ENCODE measurements around the gene SH3GL1.
A peak's percentile ranks its signal among the peaks of the same experiment; 100 is the strongest.

SH3GL1 gene

DNA sequence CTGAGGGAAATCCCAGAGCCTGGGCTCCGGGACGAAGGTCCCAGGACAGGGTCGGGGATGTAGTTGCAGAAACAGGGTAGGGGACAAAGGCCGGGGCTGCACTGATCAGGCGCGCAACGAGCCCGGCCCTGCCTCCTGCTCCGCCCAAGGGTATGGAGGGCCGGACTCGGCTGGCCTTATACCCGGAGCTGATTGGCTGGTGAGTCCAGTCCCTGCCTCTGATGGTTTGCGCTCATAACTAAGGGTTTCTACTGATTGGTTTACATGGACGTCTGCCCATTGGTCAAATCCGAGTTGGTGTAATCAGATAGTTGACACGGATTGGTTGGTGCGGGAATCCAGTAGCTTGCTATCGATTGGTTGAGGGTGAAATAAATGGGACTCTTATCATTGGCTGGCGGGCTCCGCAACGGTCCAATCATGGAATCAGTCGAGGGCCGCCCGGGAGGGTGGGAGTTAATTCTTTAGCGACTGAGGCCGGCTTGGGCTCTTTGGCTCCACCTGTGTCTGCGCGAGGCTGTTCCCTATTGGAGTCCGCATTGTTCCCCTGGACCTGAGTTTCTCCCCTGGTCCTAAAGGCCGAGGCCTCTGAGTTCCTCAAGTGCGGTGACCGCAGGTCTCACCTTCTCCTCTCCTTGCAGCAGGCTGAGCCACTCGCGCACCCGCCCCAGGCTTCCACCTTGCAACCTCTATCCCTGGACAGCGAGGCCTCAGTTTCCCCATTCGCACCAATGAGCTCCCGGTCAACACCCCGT, 57.6 kb downstream of the SH3GL1 start:
- DNase-seq (ENCODE audit: low spot score), result peak; percentile 99

DNA sequence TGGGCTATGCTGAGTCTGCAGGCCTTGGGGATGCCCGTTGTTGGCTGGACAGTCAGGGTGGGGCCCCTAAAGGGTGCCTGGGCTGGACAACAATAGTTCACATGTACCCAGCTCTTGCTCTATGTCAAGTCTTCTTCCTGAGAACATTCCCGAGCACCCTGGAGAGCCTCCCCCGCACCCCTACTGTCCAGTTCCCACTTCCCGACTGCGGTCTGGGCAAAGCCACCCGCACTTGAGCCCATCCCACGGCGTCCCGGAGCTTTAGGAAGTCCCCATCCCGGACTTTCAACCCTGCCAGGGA, 58.1 kb downstream of the SH3GL1 start:
- no peak for DNase-seq (ENCODE audit: low spot score)

DNA sequence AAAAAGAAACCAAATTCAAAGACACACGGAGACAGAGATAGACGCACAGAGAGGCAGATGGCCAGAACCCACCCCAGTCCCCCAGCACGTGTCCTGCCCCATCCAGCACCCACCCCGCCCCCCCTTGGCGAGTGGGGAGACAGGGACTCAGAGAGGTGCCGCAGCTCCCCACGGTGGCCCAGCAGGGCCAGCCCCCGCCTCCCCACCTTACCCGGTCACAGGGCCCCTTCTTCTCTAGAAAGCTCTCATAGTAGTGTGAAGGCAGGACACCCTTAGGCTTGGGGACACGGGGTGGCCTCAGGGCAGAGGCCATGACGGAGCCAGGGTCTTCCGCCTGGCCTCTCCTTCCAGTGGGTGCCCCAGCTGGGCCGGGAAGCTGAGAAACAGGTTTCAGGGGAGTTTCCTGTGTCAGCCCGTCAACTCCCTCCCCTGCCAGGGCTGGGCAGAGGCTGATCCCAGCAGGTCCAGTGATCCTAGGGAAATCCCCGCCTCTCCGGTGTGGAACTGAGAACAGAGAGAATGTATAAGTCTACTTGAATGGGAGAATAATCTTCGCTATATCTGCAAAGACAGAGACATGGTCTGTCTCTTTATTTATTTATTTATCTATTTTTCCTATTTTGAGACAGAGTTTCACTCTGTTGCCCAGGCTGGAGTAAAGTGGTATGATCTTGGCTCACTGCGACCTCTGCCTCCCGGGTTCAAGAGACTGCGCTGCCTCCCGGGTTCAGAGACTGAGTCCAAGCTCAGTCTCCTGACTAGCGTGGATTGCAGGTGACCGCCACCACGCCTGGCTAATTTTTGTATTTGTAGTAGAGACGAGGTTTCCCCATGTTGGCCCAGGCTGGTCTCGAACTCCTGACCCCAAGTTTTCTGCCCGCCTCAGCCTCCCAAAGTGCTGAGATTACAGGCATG, 61.6 kb downstream of the SH3GL1 start, which contains the start of gene STAP2:
Gene STAP2 (minus strand): TSS at position 387 of the 915 bp plus-strand sequence. CDS start 74 bp downstream, at position 313.
- DNase-seq (ENCODE audit: low spot score), result no peak

DNA sequence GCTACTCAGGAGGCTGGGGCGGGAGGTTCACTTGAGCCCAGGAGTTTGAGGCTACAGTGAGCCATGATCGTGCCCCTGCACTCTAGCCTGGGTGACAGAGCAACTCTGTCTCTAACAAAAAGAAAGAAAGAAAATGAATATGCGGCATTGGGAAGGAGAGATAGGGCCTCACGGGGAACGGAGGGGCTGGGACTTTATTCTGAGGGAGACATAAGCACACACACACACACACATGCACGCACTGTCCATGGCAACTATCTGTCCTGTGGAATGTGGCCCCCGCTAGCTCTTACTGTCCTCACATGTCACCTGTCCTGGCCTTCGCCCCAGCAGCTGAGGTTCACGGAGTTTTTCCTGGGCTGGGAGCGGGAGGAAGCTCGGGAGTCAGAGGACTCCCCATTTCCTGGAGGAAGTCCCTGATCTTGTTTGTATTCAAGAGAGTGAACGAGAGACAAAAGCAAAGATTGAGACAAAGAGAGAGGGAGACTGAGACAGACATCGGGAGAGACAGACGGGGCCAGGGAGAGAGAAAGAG, 62.4 kb downstream of the SH3GL1 start:
- no peak for DNase-seq (ENCODE audit: low spot score)

DNA sequence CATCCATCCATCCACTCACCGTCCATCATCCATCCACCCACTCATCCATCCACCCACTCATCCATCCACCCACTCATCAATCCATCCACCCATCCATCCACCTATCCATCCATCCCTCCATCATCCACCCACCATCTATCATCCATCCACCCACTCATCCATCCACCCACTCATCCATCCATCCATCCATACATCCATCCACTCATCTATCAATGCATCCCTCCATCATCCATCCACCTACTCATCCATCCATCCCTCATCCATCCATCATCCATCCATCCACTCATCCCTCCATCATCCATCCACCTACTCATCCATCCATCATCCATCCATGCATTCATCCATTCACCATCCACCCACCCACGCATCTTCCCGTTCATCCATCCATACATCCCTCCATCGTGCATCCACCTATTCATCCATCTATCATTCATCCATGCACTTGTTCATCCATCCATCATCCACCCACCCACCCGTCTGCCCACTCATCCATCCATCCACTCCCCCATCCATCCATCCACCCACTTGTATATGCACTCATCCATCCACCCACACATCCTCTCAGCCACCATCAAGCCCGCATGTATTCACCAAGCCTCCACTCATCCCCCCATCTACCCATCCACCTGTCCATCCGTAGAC, 65.3 kb downstream of the SH3GL1 start:
- DNase-seq (ENCODE audit: low spot score), result no peak

DNA sequence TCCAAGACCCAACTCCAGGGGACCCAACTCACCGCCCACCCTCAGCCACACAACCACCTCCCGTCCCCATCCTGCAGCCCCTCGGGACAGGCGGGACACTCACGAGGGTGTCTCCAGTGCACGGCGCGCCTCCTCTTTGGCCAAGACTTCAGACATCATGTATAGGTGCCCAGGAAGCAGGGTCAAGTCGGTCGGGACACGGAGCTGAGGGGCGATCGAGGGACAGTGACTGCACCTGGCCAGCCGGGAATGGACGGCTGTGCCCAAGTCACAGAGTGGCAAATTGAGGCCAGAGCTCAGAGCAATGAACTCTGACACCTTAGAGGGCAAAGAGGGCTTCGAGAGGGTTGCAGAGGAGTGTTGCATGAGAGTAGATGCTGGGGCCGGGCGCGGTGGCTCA, 70.5 kb downstream of the SH3GL1 start:
- DNase-seq (ENCODE audit: low spot score), result no peak

DNA sequence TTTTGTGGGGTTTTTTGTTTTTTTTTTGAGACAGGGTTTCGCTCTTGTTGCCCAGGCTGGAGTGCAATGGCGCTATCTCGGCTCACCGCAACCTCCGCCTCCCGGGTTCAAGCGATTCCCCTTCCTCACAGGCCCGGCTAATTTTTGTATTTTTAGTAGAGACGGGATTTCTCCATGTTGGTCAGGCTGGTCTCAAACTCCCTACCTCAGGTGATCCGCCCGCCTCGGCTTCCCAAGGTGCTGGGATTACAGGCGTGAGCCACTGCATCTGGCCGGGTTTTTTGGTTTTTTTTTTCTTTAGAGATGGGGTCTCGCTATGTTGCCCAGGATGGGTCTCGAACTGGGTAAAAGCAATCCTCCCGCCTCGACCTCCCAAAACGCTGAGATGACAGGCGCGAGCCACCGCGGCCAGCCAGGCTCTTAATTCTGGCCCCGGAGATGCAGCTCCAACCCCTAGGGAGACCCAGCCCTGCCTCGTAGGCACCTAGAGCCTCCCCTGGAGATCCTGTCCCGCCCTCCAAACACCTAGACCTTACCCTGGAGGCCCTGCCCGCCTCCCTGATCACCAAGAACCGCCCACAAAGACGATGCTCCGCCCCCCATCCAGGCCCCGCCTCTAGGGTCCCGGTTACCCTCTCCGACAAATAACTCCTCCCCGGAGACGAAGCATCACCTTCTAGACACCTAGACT, 71.2 kb downstream of the SH3GL1 start:
- DNase-seq (ENCODE audit: low spot score), result peak; percentile 41

DNA sequence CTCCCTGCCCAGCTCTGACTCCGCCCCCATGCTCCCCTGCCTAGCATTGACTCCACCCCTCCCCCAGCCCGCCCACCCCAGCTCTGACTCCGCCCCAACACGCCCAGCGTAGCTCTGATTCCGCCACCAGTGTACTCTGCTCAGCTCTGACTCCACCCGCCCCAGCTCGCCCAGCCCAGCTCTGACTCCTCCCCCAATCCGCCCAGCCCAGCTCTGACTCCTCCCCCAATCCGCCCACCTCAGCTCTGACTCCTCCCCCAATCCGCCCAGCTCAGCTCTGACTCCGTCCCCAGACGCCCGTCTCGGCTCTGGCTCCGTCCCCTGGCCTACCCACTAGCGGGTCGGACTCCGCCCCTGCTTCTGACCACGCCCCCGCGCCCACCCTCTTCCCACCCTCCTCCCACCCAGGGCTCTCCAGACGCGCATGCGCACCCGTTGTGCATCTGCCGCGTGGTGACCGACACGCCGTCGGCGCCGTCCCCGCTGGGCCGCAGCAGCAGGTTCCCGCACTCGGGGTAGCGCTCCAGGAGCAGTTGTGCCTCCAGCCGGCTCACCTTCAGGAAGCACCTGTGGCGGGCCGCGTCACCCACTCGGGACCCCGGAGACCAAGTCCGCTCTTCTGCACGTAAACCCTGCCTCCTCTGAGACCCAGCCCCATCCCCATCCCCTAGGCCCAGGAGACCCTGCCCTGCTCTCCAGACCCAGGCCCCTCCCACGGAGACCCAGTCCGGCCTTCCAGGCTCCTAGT, 71.9 kb downstream of the SH3GL1 start:
- DNase-seq (ENCODE audit: low spot score), result peak; percentile 97

DNA sequence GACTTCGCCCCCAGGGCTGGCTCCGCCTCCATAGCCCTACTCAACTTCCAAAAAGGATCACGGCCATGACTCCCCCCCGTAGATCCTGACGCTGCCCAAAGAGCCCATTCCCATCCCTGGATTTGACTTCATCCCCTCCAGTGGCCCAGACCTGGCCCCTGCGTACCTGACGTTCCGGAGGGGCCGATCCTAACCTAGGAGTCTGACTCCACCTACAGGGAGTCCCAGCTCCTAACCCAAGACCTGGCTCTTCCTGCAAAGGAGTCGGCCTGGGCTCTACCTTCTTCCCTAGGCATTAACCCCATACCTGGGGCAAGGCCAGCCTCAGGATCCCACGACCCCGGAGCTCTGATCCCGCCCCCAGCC, 72.5 kb downstream of the SH3GL1 start:
- DNase-seq (ENCODE audit: low spot score), result no peak

DNA sequence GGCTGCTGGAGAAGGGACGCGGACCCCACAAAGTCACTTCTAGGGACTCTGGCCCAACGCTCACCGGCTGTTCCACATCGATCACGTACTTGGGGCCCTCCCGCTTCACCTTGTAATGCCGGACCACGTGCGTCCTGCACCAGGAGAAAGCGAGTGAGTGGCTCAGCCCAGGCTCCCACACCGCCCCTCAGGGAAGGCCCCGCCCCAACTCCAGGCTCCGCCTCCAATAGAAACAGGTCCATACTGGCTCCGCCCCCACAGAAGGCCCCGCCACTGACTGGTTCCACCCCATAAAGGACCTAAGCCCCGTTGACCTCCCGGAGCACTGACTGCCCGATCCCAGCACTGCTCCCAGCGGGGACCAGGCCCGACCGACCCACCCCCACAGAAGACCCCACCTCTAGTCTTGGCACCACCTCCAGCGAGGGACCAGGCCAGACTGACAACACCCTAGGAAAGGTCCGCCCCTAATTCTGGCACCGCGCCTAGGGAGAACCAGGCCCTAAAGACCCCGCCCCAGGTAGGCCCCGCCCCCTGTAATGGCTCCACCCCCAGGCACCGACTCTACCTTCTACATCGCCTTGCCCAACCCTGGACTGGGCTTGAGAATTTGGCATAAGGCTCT, 73.0 kb downstream of the SH3GL1 start:
- peak; percentile 67 for DNase-seq (ENCODE audit: low spot score)

DNA sequence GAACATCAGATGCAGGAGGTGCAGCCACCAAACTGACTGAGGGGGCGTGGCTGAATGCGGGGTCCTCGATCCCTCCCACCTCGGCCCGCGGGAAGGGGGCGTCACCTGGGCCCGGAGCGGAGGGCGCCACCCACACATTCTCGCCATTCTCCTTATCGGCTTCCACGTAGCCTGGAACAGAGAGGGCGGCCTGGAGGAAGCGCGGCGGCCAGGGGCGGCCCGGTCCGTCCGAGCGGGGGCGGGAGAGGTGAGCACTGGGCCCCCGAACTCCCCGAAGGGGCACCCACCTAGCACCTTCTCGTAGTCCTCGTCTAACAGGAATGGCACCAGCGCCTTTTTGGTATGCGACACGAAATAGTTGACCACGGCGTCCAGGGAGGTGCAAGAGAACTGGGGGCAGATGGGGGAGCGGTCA, 73.5 kb downstream of the SH3GL1 start:
- DNase-seq (ENCODE audit: low spot score), result no peak

DNA sequence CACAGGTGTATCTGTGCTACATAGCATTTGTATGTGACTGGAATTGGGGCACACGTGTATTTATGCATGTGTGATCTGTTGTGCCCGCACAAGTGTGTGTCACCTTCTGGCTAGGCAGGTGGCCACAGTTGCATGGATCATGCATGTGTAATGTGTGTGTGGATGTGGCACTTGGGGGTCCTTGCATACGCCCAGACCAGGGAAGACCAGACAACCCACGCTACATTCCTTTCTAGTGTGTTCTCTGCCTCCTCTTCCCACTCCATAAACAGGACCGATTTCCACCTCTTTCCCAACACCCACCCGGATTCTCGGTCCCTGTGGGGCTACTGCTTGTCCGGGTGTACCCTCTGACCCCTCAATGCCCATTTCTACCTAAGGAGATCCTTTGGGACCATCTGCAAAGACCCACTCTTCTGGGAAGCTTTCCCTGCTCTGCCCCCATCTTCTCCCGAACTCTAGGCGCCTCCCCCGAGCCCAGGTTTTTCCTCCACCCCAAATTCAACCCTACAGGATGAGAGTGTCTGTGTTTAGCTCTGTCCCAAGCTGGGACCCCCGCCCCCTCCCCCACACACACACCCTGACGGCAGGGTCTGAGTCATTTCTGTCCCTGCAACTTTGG, 74.0 kb downstream of the SH3GL1 start:
- DNase-seq (ENCODE audit: low spot score), result no peak

DNA sequence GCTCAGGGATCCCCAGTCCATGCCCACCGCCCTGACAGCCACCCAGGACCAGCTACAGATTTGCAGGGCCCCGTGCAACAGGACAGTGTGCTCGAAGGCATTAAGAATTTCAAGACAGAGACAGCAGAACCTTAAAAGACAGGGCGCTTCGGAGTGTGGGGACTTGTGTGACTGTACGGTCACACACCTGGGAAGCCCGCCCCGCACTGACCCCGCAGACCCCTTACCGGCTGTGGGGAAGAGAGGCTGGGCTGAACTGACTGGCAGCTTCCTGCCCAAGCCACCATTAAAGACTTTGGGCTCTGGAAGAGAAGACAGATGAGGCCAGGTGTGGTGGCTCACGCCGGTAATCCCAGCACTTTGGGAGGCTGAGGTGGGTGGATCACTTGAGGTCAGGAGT, 76.1 kb downstream of the SH3GL1 start:
- no peak for DNase-seq (ENCODE audit: low spot score)

DNA sequence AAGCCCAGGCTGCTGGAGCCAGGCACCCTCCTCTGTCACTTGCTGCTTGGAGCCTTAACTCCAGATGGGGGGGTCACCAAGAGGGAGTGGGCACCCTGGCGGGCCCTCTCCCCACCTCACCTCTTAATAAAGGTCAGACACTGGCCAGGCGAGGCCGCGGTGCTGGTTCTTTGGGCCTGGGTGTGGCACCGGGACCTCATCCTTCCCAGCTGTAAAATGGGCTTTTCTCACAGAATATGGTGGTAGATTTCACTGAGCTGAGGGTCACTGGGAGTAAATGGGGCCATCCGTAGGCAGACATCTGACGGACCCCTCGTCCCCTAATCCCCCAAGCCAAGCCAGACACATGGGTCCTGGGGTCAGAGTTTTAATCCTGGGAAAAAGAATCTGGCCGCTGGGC, 76.7 kb downstream of the SH3GL1 start:
- DNase-seq (ENCODE audit: low spot score), result no peak

DNA sequence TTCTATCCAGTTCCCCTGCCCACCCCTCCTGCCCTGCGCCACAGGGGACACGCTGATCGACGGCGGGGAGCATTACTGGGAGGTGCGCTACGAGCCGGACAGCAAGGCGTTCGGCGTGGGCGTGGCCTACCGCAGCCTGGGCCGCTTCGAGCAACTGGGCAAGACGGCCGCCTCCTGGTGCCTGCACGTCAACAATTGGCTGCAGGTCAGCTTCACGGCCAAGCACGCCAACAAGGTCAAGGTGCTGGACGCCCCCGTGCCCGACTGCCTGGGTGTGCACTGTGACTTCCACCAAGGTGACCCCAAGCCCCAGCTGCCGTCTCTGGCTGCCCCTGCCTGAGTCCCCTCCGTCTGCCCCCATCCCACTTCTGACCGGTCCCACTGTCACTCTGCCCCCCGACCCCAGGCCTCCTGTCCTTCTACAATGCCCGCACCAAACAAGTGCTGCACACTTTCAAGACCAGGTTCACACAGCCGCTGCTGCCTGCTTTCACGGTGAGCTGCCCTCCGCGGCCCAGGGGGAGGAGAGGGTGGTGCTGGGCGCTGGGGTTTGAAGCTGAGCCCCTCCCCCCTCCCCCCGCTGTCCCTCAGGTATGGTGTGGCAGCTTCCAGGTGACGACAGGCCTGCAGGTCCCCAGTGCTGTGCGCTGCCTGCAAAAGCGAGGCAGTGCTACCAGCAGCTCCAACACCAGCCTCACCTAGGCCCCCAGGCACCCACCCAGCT, 77.2 kb downstream of the SH3GL1 start:
- DNase-seq (ENCODE audit: low spot score), result no peak

DNA sequence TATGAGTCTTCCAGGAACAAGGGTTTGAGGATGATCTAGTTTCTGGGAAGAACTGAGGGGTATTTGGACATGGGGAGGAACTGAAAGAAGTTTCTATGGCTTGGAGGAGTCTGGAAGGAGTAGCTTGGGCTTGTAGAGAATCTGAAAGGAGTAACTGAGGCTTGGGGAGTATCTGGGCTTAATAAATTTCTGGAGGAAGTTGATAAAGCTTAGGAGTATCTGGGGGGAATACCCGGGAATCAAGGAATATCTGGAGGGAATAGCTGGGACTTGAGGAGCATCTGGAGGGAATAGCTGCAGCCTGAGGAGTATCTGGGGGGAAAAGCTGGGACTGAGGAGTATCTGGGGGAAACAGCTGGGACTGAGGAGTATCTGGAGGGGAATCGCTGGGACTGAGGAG, 79.9 kb downstream of the SH3GL1 start:
- DNase-seq (ENCODE audit: low spot score), result no peak

DNA sequence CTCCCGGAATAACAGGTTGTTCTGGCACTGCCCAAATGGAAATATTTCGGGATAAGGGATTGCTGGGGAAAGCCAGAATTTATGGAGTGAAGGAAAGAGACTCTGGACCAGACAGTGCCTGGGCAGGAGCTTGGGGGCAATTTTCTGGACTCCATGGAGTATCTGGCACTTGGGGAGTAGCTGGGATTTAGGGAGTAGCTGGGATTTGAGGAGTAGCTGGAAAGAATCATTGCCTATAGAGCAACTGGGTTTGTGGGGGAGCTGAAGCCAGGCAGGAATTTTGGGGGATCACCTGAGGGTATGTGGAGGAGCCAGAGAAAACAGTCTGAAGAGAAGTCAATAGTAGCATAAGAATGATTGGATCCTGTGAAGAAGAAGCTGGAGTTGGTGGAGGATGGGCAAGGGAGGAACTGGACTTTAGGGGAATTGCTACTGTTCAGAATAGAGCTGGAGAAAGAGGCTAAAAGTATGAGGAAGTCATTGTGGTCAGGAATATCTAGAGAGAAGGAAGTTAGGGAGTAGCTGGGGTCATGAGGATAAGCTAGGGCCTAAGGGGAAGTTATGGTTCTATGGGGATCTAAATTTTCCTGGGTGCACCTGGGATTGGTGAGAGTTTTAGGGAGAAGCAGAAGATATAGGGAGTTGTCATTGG, 81.2 kb downstream of the SH3GL1 start:
- DNase-seq (ENCODE audit: low spot score), result no peak

DNA sequence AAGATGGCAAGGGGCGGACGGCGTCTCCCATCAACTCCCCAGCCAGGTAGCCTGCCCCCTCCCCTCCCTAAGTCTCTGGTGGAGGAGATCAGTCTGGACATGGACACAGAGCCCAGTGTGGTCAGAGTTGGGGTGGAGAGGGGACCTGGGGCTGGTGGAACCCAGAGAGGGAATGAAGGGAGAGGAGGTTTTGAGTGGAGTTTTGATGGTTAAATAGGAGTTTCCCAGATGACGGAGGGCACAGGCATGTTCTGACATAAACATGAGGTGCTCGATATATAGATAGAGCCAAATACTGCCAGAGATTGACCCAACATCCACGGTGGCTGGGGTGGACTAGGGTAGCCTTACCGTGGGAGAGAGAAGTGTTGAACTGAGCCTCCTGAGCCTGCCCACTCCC, 81.9 kb downstream of the SH3GL1 start:
- DNase-seq (ENCODE audit: low spot score), result no peak

DNA sequence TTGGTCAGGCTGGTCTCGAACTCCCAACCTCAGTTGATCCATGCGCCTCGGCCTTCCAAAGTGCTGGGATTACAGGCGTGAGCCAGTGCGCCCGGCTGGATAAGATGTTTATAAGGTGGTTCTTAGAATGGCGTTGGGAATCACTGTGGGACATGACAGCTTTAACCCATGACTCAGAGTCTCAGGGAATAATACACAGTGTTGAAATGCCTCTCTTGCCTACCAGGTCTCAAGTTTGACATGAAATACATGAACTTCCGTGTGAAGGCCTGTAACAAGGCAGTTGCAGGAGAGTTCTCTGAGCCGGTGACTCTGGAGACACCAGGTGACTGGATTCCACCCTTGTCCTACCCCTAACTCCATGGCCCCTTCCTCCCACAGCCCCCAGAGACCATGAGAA, 83.4 kb downstream of the SH3GL1 start:
- no peak for DNase-seq (ENCODE audit: low spot score)
